ENCODE data around the gene CHP2. TPM values are rescaled to one million over a fixed set of nuclear protein-coding genes. Genes with fewer than 3 reads are reported as not detected.
"Not testable (repeated sequence)": the region's sequence is repeated elsewhere in the genome, so short reads cannot be mapped to it uniquely, and the experiment has no call there.

The CHP2 gene
- not detected in 2 replicates for total RNA-seq (2014; rRNA removed; shearing (Covaris generic))
- not detected in 2 replicates for polyA plus RNA-seq (2015; cell fraction: cytosol; rRNA removed)
- polyA plus RNA-seq (2015; cell fraction: nucleus; rRNA removed), result 0.14 TPM in 1 of 2 replicates, not detected in the other

DNA sequence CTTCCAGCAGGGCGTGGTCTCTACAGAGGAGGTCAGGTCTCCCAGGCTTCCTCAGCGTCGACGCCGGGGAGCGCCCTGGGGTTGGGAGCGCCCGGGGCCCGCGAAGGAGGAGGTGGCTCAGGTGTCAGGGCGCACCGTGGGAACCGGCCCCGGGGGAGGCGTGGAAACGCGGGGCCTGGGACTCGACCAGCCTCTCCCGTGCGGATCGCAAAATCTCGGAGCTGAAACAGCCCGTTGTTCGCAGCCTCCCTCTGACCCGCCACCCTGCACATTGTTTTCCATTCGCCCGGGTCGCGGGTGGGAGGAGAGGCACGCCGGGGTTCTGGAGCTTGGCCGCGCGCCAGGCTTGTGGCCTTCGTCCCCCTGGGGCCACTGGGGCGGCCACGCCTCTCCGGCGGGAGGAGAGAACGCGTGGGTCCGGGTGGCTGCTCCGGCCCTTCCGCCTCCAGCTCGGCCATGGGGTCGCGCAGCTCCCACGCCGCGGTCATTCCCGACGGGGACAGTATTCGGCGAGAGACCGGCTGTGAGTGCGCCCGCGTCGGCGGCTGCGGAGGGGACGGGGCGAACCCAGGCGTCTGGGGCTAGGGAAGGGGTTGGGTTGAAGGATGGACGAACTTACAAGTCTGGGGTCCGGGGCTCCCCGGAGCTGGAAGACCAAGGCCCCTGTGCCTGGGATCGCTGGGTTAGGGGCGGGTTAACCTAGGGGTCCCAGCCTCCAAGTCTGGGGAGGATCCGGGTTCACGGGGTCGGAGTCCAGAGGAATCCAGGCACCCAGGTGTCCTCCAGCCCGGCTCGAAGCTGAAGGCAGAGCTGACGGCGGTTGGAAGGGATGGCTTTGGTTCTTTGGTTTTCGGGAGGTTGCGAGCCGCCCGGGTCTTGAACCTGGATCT, at the start of gene CHP2:
Gene CHP2, plus strand, starts transcription at position 433 of the 890 bp plus-strand sequence. Its CDS starts 24 bp downstream, at position 457.
- in situ Hi-C loops (cut with HindIII; ENCODE audit: low pct_unique_long_range_greater_than_20kb, low sequenced_read_pairs), result no loop called here
- DNase-seq (ENCODE audit: low read depth, low spot score), result no peak

DNA sequence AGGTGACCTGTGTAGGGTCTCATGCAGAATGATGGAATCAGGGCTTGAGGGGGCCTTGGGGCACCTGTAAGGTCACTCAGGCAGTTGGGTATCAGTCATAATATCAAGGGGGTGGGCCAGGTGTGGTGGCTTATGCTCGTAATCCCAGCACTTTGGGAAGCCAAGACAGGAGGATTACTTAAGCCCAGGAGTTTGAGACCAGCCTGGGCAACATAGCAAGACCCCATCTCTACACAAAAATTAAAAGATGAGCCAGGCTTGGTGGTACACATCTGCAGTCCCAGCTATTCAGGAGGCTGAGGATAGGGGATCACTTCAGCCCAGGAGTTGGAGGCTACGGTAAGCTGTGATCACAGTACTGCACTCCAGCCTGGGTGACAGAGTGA, 49.3 kb upstream of the CHP2 start:
- no peak for DNase-seq (ENCODE audit: low read depth, low spot score)
- in situ Hi-C loops (cut with HindIII; ENCODE audit: low pct_unique_long_range_greater_than_20kb, low sequenced_read_pairs), result no loop called here

DNA sequence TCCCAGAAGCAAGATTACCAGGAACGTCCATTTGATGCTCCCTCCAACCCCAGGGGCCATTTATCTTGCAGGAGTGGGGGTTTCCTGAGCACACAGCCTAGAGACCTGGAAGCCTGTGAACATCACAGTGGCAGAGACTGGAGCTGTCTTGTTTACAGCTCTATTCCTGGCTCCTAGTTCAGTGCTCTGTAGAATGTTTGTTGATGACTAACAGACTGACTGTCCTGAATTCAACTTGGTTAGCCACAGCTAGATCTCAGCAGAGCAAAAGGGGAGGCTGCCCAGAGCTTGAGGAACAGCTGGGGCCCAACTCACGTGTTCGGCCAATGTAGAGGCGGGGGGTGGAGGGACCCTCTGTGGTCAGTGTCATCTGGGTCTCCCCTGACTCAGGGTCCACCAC, 48.4 kb upstream of the CHP2 start:
- in situ Hi-C loops (cut with HindIII; ENCODE audit: low pct_unique_long_range_greater_than_20kb, low sequenced_read_pairs), result no loop called here
- DNase-seq (ENCODE audit: low read depth, low spot score), result no peak

DNA sequence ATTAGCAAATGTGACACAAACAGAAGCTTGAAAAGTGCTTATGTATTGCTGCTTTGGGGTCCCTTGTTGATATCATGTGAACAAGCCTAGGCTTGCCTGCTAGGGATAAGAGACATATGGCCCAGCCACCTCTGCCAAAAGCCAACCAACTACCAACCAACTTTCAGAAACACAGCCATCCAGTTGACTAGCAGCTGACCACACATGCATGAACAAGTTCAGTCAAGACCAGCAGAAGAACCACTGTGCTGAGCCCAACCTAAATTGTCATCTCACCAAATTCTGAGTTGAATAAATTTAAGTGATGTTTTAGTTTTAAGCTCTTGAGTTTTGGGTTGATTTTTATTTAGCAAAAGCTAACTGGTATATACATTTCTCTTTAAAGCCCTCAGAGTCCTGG, 45.3 kb upstream of the CHP2 start:
- no peak for DNase-seq (ENCODE audit: low read depth, low spot score)
- in situ Hi-C loops (cut with HindIII; ENCODE audit: low pct_unique_long_range_greater_than_20kb, low sequenced_read_pairs), result no loop called here

DNA sequence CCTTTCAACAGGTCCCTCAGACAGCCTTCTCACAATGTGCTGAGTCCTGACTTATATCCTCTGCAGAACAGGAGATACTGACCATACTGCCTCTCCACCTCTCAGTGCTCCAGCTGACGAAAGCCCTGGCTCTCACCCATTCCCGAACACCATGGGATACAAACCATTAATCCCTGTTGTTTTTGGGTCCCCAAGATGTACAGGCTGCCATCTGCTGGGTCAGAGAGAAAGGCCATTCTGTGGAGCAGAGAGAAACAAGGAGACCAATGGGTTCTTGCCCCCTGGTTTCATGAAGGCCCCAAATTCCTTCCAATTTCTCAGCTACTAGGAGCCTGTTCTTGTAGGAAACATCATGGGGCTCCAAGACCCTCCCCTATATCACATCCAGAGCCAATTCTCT, 44.8 kb upstream of the CHP2 start:
- DNase-seq (ENCODE audit: low read depth, low spot score), result no peak
- in situ Hi-C loops (cut with HindIII; ENCODE audit: low pct_unique_long_range_greater_than_20kb, low sequenced_read_pairs), result no loop called here

DNA sequence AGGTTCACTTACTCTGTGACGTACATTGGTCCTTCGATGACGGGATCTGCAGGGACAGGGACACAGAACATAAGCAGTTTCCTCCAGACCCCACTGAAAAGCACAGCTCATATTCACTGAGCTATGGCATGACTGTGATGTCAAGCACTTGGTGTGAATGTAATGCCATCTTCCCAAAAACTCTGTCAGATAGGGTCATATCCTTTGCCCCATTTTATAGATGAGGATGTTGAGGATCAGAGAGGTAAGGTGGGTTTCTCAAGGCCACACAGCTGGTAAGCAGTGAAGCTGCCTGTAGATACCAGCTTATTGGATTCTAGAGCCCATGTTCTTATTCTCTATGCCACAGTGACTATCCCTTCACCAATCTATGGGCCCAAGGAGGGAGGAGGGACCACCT, 44.3 kb upstream of the CHP2 start:
- no peak for DNase-seq (ENCODE audit: low read depth, low spot score)
- in situ Hi-C loops (cut with HindIII; ENCODE audit: low pct_unique_long_range_greater_than_20kb, low sequenced_read_pairs), result no loop called here

DNA sequence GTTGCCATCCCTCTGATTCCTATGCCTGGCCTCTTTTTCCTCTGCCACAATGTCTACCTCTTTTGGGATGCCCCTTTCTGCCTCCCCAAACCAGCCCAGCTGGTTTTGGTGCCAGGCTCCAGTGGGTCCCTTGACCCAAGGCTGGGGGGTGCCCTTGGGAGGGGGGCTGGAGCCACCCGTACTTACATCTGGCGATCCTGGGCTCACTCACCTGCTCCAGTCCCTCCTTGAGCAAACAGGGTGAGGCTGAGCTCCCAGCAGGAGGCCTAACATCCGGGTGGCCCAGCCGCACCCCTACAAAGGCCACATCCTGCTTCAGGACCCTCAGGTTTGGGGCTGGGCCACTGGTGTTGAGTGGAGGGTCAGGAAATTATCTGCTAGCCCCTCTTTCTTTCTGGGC, 43.0 kb upstream of the CHP2 start:
- in situ Hi-C loops (cut with HindIII; ENCODE audit: low pct_unique_long_range_greater_than_20kb, low sequenced_read_pairs), result no loop called here
- DNase-seq (ENCODE audit: low read depth, low spot score), result no peak

DNA sequence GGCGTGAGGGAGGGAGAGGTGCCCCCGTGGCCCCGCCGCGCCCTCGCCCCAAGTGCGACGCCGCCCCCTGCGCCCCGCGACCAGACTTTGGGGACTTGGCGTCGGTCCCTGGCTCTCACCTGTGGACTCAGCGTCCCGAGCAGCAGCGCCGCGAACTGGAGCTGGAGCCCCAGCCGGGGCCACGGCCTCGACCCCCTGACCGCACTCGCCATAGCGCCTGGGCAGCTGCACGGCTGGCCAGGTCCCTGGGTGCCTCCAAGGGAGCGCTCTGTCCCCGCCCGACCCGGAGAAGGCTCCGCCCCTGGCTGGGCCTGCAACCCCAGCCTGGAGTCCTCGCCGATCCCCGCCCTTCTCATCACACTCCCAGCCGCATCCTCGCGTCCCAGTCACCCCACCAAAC, 41.9 kb upstream of the CHP2 start, which contains the start of gene ERN2:
Gene ERN2, minus strand, starts transcription at position 247 of the 400 bp plus-strand sequence. Its CDS starts 35 bp downstream, at position 212.
- no peak for DNase-seq (ENCODE audit: low read depth, low spot score)
- in situ Hi-C loops (cut with HindIII; ENCODE audit: low pct_unique_long_range_greater_than_20kb, low sequenced_read_pairs), result no loop called here

DNA sequence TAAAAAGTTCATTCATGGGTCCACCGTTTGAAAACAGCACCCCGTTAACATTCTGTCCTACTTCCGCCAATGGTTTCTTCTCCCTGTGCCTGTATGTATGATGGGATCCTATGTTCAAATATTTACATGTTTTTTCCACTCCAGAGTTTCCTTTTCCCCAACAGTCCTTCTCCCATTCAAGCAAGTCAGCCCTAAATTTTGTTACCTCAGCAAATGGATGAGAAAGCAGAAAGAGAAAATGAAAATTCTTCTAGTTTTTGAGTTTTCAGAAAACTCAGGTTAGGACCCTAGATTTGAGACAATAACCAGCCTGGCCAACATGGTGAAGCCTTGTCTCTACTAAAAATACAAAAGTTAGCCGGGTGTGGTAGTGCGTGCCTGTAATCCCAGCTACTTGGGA, 38.3 kb upstream of the CHP2 start:
- no peak for DNase-seq (ENCODE audit: low read depth, low spot score)
- in situ Hi-C loops (cut with HindIII; ENCODE audit: low pct_unique_long_range_greater_than_20kb, low sequenced_read_pairs), result no loop called here

DNA sequence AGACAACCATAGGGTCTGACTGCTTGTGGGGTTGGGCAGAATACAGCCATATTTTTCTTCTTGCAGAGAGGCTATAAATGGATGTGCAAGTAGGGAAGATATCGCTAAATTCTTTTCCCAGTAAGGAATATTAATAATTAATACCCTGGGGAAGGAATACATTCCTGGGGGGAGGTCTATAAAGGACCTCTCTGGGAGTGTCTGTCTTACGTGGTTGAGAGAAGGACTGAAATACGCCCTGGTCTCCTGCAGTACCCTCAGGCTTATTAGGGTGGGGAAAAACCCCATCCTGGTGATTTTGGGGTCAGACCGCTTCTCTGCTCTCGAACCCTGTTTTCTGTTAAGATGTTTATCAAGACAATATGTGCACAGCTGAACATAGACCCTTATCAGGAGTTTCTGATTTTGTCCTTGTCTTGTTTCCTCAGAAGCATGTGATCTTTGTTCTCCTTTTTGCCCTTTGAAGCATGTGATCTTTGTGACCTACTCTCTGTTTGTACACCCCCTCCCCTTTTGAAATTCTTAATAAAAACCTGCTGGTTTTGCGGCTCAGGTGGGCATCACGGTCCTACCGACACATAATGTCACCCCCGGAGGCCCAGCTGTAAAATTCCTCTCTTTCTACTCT, 32.1 kb upstream of the CHP2 start:
- DNase-seq (ENCODE audit: low read depth, low spot score); in situ Hi-C loops (cut with HindIII; ENCODE audit: low pct_unique_long_range_greater_than_20kb, low sequenced_read_pairs): not testable (repeated sequence)

DNA sequence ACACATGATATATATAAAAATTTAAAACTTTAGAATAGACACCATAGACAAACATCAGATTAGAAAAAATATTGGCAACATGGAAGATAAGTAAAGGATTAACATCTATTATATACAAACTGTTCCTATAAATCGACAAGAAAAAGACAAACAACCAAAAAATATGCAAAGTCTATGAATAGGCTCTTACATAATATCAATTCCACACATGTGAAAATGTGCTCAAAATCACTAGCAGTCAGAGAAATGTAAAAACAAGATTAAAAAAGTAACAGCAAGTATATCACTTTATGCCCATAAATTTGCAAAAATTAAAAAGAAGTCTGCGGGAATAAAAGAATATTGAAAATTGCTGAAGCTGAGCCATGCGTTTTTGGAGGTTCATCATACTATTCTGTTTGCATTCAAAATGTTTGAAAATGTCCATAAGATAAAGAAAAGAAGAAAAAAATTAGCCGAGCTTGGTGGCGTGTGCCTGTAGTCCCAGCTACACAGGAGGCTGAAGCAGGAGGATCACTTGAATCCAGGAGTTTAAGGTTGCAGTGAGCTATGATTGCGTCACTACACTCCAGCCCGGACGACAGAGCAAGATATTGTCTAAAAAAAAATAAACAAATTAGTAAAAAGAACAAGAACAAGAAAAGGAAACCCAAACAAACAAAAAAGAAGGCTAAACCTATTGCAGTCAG, 30.6 kb upstream of the CHP2 start:
- in situ Hi-C loops (cut with HindIII; ENCODE audit: low pct_unique_long_range_greater_than_20kb, low sequenced_read_pairs), result no loop called here

DNA sequence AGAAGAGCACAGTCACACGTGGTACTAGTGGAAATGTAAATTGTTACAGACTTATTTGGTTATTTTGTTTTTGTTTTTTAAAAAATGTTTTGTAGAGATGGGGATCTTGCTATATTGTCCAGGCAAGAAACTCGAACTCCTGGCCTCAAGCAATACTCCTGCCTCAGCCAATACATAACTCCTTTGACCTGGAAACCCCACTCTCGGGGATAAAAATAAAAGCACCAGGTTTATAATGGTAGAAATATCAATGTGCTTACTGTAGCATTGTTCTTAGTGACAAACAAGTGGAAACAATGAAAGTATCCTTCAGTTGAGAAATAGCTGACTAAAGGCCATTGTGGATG, 30.1 kb upstream of the CHP2 start:
- no peak for DNase-seq (ENCODE audit: low read depth, low spot score)
- in situ Hi-C loops (cut with HindIII; ENCODE audit: low pct_unique_long_range_greater_than_20kb, low sequenced_read_pairs), result no loop called here

More for the DNA sequence above, 30.6 kb upstream of the CHP2 start:
- no peak for DNase-seq (ENCODE audit: low read depth, low spot score)

DNA sequence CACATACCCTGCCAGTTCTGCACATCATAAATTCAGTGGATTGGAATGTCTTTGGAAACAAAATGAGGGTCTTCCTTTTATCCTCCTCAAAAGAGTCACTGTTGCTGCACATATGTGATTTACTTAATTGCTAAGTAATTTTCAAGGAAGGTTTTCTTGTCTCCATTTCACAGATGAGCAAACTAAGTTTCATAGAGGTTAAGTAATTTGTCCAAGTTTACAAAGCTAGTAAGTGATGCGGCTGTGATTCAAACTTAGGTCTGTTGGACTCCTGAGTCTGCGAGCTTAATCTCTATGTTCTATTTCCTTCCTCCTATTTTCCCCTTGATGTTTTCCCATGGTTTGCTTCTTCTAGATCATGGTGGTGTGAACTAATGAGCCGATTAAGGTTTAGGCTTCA, 28.1 kb upstream of the CHP2 start:
- DNase-seq (ENCODE audit: low read depth, low spot score), result no peak
- in situ Hi-C loops (cut with HindIII; ENCODE audit: low pct_unique_long_range_greater_than_20kb, low sequenced_read_pairs), result no loop called here

DNA sequence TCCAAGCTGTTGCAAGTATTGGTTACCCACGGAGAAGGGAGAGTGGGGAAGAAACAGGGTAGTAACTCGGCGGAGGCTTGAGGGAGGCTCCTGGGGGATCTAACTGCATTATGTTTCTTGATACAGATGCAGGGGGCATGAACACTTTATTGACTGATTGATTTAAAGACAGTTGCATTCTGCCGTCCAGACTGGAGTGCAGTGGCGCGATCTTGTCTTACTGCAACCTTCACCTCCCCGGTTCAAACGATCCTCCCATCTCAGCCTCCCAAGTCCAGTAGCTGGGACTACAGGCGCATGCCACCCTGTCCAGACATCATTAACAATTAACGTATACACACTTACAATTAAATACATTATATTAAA, 26.7 kb upstream of the CHP2 start:
- in situ Hi-C loops (cut with HindIII; ENCODE audit: low pct_unique_long_range_greater_than_20kb, low sequenced_read_pairs), result no loop called here
- no peak for DNase-seq (ENCODE audit: low read depth, low spot score)

DNA sequence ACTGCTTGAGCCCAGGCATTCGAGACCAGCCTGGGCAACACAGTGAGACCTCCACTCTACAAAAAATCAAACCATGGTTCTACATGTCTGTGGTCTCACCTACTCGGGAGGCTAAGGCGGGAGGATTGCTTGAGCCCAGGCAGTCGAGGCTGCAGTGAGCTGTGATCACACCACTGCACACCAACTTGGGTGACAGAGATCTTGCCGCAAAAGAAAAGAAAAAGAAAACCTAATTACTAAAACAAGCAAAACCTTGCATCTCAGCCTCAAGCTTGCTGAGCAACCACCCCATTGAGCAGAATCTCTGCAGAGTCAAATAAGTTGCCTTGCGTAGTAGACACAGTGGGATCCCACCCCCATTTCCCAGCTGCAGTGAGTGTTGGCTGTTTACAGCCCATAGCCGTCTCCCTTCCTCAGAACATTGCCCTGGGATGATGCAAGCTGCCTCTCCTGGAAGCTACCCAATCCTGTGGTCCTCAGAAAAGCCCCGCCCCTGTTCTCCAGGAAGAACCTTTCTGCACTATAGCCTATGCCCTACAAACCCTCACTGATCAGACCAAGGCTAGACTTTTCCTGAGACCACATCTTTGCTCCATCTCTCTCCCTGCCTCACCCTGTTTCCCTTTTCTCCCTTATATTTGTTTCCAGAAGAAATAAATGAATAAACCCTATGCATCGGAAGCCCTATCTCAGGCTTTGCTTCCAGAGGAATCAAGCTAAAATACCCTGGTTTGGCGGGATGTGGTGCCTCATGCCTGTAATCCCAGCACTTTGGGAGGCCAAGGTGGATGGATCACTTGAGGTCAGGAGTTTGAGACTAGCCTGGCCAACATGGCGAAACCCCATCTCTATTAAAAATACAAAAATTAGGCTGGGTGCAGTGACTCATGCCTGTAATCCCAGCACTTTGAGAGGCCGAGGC, 25.1 kb upstream of the CHP2 start:
- in situ Hi-C loops (cut with HindIII; ENCODE audit: low pct_unique_long_range_greater_than_20kb, low sequenced_read_pairs), result no loop called here
- DNase-seq (ENCODE audit: low read depth, low spot score), result peak; percentile 60

DNA sequence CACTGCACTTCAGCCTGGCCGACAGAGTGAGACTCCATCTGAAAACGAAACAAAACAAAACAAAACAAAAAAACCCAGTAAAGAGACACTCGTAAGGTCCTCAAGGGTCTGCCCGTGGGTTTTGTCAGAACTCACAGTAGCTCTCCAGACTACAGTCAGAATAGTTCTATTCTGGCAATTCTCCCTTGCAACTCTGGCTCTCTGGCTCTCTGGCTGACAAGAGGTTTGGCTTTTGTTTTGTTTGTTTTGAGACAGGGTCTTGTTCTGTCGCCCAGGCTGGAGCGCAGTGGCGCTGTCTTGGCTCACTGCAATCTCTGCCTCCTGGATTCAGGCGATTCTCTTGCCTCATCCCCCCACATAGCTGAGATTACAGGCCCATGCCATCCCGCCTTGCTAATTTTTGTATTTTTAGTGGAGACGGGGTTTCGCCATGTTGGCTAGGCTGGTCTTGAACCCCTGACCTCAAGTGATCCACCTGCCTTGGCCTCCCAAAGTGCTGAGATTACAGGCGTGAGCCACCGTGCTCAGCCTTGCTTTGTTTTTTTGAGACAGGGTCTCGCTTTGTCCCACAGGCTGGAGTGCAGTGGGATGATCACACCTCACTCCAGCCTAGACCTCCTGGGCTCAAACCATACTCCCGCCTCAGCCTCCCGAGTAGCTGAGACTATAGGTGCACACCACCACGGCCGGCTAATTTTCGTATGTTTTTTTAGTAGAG, 20.5 kb upstream of the CHP2 start:
- in situ Hi-C loops (cut with HindIII; ENCODE audit: low pct_unique_long_range_greater_than_20kb, low sequenced_read_pairs), result no loop called here
- no peak for DNase-seq (ENCODE audit: low read depth, low spot score)
